GM12878 (cell line): Measurements from ENCODE around the gene PRKCE. TPM values are rescaled to one million over a fixed set of nuclear protein-coding genes. Genes with fewer than 3 reads are reported as not detected.

Experiments used
- EED ChIP-seq: sonication (generic); IDR thresholded peaks from 2 replicates; pipeline ENCODE4 v1.6.1; 2016; ENCODE audit warnings: antibody characterized with exemption, low read depth
- polyA plus RNA-seq, 11 experiments: library from polyadenylated mRNA; depleted of rRNA in 4 of 11; unstranded in 6 of 11; stranded (reverse) in 5 of 11; fragments of >200 nt; fragmentation: Nextera tagmentation in 4 of 11; fragmentation: Illumina TruSeq in 1 of 11; extraction: Ambion mirVana in 4 of 11; extraction: Trizol in 1 of 11; gene quantifications; 1 replicate in 1 of 11; 2 replicates in 10 of 11; pipeline versions ENCODE4 v1.2.1 to v1.2.3, GENCODE V29; 2011 to 2016; ENCODE audit warnings: inconsistent platforms in 2 of 11, missing spikeins in 2 of 11, low read depth in 1 of 11
- total RNA-seq, 4 experiments: library from RNA; depleted of rRNA in 3 of 4; stranded (reverse); fragments of >200 nt in 3 of 4; fragmentation: Illumina TruSeq in 1 of 4; extraction: Trizol in 1 of 4; gene quantifications; 2 replicates each; pipeline versions ENCODE4 v1.2.1 to v1.2.3, GENCODE V29; 2013 to 2021
- TF ChIP-seq, protein P1 (sequence below): fragments of 450-650 bp; IDR thresholded peaks from 2 replicates; pipeline ENCODE4 v1.6.1; 2016; ENCODE audit warnings: mild to moderate bottlenecking, moderate library complexity, borderline replicate concordance
- TF ChIP-seq, protein P2 (sequence below): IDR thresholded peaks from 2 replicates; pipeline ENCODE4 v1.6.1; 2012; ENCODE audit warnings: mild to moderate bottlenecking, low read depth, low read length
- TF ChIP-seq, protein P3 (sequence below): IDR thresholded peaks from 2 replicates; pipeline ENCODE4 v1.6.1; 2012; ENCODE audit warnings: improper control_type of control experiment, low read depth, low read length; ENCODE audit not compliant: insufficient replicate concordance

The PRKCE gene
- total and polyA plus RNA-seq, 10 of the 15 experiments (the other 5 are each of a cell fraction or from before 2014, with no cell fraction given), result 2.6 to 28.2 (median 11.3) TPM

DNA sequence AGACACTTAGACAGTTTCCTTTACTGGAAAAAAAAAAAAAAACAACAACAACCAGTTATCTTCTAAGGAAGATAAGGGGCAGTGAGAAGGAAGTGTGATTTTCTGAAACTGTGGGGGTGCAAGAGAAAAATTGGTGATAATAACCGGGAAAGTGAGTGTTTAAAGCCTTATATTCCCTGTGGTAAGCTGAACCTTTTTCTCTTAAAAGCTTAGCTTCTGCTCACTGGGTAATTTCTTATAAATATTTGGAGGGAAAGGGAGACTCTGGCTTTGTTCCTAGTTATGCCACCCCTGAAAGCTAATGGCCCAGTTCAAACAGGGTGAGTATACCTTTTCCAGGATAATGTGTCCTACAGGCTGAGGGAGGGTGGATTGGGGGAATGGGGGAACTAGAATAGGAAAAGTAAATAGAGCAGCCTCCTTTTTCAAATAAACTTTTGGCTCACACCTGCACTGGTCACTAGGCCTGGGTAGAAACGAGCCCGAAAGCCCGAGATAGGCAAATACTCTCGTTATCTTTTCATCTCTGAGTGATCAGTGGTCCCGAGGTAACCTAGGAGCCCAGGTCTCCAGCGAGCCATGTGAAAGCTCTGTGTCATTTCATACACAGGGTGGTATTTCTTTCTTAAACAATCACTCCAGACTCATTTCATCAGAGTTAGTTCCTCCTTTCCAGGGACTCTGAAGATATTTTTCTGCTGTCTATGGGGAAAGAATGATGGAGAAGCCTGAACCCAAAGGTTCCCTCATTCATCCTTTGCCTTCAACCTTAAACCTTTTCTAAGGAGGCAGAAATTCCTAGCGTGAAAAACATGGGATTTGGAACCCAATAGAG lies 24.9 kb upstream of the PRKCE start (continued):
- TF ChIP-seq, protein P1, sequence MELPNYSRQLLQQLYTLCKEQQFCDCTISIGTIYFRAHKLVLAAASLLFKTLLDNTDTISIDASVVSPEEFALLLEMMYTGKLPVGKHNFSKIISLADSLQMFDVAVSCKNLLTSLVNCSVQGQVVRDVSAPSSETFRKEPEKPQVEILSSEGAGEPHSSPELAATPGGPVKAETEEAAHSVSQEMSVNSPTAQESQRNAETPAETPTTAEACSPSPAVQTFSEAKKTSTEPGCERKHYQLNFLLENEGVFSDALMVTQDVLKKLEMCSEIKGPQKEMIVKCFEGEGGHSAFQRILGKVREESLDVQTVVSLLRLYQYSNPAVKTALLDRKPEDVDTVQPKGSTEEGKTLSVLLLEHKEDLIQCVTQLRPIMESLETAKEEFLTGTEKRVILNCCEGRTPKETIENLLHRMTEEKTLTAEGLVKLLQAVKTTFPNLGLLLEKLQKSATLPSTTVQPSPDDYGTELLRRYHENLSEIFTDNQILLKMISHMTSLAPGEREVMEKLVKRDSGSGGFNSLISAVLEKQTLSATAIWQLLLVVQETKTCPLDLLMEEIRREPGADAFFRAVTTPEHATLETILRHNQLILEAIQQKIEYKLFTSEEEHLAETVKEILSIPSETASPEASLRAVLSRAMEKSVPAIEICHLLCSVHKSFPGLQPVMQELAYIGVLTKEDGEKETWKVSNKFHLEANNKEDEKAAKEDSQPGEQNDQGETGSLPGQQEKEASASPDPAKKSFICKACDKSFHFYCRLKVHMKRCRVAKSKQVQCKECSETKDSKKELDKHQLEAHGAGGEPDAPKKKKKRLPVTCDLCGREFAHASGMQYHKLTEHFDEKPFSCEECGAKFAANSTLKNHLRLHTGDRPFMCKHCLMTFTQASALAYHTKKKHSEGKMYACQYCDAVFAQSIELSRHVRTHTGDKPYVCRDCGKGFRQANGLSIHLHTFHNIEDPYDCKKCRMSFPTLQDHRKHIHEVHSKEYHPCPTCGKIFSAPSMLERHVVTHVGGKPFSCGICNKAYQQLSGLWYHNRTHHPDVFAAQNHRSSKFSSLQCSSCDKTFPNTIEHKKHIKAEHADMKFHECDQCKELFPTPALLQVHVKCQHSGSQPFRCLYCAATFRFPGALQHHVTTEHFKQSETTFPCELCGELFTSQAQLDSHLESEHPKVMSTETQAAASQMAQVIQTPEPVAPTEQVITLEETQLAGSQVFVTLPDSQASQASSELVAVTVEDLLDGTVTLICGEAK, result no peak
- TF ChIP-seq, protein P2, sequence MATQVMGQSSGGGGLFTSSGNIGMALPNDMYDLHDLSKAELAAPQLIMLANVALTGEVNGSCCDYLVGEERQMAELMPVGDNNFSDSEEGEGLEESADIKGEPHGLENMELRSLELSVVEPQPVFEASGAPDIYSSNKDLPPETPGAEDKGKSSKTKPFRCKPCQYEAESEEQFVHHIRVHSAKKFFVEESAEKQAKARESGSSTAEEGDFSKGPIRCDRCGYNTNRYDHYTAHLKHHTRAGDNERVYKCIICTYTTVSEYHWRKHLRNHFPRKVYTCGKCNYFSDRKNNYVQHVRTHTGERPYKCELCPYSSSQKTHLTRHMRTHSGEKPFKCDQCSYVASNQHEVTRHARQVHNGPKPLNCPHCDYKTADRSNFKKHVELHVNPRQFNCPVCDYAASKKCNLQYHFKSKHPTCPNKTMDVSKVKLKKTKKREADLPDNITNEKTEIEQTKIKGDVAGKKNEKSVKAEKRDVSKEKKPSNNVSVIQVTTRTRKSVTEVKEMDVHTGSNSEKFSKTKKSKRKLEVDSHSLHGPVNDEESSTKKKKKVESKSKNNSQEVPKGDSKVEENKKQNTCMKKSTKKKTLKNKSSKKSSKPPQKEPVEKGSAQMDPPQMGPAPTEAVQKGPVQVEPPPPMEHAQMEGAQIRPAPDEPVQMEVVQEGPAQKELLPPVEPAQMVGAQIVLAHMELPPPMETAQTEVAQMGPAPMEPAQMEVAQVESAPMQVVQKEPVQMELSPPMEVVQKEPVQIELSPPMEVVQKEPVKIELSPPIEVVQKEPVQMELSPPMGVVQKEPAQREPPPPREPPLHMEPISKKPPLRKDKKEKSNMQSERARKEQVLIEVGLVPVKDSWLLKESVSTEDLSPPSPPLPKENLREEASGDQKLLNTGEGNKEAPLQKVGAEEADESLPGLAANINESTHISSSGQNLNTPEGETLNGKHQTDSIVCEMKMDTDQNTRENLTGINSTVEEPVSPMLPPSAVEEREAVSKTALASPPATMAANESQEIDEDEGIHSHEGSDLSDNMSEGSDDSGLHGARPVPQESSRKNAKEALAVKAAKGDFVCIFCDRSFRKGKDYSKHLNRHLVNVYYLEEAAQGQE, result no peak
- TF ChIP-seq EED, result no peak
- TF ChIP-seq, protein P3, sequence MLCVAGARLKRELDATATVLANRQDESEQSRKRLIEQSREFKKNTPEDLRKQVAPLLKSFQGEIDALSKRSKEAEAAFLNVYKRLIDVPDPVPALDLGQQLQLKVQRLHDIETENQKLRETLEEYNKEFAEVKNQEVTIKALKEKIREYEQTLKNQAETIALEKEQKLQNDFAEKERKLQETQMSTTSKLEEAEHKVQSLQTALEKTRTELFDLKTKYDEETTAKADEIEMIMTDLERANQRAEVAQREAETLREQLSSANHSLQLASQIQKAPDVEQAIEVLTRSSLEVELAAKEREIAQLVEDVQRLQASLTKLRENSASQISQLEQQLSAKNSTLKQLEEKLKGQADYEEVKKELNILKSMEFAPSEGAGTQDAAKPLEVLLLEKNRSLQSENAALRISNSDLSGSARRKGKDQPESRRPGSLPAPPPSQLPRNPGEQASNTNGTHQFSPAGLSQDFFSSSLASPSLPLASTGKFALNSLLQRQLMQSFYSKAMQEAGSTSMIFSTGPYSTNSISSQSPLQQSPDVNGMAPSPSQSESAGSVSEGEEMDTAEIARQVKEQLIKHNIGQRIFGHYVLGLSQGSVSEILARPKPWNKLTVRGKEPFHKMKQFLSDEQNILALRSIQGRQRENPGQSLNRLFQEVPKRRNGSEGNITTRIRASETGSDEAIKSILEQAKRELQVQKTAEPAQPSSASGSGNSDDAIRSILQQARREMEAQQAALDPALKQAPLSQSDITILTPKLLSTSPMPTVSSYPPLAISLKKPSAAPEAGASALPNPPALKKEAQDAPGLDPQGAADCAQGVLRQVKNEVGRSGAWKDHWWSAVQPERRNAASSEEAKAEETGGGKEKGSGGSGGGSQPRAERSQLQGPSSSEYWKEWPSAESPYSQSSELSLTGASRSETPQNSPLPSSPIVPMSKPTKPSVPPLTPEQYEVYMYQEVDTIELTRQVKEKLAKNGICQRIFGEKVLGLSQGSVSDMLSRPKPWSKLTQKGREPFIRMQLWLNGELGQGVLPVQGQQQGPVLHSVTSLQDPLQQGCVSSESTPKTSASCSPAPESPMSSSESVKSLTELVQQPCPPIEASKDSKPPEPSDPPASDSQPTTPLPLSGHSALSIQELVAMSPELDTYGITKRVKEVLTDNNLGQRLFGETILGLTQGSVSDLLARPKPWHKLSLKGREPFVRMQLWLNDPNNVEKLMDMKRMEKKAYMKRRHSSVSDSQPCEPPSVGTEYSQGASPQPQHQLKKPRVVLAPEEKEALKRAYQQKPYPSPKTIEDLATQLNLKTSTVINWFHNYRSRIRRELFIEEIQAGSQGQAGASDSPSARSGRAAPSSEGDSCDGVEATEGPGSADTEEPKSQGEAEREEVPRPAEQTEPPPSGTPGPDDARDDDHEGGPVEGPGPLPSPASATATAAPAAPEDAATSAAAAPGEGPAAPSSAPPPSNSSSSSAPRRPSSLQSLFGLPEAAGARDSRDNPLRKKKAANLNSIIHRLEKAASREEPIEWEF, result no peak
- TF ChIP-seq, all 136 proteins: peak for 0
